22Rv1 (cell line): ENCODE data around the gene TLCD4.
"Not testable (repeated sequence)": the region's sequence is repeated elsewhere in the genome, so short reads cannot be mapped to it uniquely, and the experiment has no call there.

Experiments
- H3K27ac ChIP-seq: fragments of 450-650 bp; 2 replicates; pipeline ENCODE4 v1.5.1; 2017
- ZFX ChIP-seq: fragments of 450-650 bp; IDR thresholded peaks from 2 replicates; pipeline ENCODE4 v1.6.1; 2017; ENCODE audit warnings: antibody characterized with exemption, borderline replicate concordance
- TF ChIP-seq, protein P1 (sequence below): fragments of 450-650 bp; IDR thresholded peaks from 2 replicates; pipeline ENCODE4 v1.5.1; 2017; ENCODE audit warnings: mild to moderate bottlenecking

Gene TLCD4

DNA sequence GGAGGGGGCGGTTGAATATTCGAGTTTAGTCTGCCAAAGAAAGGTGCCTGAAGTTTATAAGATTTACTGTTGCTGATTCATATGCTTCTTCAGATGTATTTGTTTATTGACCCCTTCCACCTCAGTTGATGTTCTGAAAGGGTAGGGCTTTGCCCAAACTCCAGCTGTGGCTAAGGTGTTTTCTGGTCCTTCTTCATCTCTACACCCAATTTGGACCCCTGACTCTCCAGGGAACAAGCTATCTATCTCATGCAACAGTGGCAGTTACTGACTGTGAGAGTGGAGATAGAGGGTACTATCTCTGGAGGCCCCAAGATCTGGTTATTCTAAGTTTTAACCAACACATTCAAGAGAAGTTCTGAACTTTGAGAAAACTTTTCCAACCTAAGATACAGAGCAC, 31.8 kb upstream of the TLCD4 start:
- no peak overlapping the region for H3K27ac ChIP-seq
- TF ChIP-seq, protein P1, sequence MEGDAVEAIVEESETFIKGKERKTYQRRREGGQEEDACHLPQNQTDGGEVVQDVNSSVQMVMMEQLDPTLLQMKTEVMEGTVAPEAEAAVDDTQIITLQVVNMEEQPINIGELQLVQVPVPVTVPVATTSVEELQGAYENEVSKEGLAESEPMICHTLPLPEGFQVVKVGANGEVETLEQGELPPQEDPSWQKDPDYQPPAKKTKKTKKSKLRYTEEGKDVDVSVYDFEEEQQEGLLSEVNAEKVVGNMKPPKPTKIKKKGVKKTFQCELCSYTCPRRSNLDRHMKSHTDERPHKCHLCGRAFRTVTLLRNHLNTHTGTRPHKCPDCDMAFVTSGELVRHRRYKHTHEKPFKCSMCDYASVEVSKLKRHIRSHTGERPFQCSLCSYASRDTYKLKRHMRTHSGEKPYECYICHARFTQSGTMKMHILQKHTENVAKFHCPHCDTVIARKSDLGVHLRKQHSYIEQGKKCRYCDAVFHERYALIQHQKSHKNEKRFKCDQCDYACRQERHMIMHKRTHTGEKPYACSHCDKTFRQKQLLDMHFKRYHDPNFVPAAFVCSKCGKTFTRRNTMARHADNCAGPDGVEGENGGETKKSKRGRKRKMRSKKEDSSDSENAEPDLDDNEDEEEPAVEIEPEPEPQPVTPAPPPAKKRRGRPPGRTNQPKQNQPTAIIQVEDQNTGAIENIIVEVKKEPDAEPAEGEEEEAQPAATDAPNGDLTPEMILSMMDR = no peak
- TF ChIP-seq ZFX = no peak

DNA sequence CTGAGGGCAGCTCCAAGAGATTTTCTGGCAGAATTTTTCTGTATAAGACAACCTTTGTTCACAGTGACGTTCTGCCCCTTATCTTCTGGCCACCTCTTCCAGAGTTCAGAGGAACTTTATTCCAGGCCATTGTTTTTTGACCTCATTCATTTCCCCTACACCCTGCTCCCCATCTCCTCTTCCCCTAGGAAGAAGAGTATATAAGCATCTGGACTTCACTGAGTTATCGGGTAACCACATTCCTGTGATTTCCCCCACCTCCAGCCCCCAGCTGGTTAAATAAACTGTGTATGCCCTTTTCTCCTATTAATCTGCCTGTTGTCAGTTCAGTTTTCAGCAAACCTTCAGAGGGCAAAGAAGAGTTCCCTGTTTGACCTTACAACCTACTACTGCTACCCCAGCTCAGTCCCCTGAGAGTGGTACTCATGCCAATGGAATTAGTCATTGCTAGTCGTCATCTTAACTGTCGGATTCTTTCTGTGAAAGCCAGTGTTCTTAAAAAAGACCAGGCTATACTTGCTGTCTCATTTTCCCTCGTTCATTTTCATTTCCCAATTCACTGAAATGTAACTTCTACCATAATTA, 30.1 kb upstream of the TLCD4 start:
- TF ChIP-seq, protein P1 = no peak
- no peak for TF ChIP-seq ZFX

DNA sequence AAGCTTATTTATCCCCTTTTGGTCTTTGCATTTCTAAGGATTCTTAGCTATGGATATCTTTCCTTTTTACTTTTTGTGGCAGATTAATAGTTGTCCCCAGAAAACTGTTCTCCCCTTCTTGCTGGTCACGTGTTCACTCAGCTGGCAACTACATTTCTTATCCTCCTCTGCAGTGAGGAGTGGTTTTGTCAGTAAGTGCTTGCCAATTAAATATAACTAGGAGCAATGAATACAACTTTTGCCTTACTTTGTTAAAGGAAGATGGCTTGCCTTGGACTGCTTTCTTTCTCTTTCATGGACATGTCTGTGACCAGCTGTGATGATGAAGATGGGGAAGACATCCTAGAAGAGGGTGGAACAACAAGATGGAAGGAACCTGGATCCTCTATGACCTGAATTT, 28.9 kb upstream of the TLCD4 start:
- no peak for TF ChIP-seq ZFX
- TF ChIP-seq, protein P1 = no peak
- H3K27ac ChIP-seq = no peak overlapping the region

More for the DNA sequence above, 30.1 kb upstream of the TLCD4 start:
- H3K27ac ChIP-seq = no peak overlapping the region

DNA sequence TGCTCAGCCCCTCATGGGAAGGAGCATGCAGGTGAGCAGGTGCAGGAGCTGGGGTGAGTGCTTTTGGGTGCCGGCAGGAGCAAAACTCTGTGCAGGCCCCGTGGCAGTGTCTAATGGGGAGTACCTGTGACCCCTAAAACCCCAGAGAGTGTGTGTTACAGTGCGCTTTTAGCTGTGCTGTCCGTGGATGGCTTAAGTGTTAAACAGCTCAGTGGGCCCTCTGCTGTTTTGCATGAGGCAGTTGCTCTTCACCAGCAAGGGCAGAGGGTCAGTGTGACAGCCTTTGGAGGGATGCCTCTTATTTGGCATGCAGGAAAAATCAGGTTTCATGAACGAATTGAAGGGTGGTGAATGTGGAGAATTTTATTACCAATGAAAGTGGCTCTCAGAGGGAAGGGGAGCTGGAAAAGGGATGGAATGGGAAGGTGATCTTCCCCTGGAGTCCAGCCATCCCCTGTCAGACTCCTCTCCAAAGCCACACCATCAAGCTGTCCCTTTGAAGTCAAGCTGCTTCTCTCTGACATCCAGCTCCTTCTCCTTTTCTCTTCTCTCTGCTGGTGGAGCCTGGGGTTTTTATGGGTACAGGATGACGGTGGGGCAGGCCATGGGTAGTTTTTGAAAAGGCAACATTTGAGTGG, 27.4 kb upstream of the TLCD4 start:
- TF ChIP-seq, protein P1 = no peak

DNA sequence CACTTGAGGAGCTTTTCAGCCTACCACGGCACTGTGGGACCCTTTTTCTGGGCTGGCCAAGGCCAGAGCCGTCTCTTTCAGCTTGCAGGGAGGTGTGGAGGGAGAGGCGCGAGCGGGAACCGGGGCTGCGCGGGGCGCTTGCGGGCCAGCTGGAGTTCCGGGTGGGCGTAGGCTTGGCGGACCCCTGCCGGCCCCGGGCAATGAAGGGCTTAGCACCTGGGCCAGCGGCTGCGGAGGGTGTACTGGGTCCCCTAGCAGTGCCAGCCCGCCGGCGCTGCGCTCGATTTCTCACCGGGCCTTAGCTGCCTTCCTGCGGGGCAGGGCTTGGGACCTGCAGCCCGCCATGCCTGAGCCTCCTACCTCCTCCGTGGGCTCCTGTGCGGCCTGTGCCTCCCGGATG, 25.9 kb upstream of the TLCD4 start:
- H3K27ac ChIP-seq = not testable (repeated sequence)

More for the DNA sequence above, 27.4 kb upstream of the TLCD4 start:
- no peak overlapping the region for H3K27ac ChIP-seq

DNA sequence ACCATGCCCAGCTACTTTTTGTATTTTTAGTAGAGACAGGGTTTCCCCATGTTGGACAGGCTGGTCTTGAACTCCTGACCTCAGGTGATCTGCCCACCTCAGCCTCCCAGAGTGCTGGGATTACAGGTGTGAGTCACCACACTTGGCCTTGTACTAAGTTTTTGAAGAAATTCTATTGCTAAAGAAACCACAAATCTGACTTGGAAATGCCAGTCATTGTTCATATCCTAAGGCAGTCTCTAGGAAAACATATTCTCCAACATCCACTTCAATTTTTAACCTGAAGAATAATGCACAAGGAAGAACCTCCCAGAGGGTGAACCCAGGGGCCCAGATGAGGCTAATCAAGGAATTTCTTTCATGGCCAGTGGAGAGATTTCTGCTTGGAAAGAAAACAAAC, 24.3 kb upstream of the TLCD4 start:
- H3K27ac ChIP-seq = not testable (repeated sequence)

DNA sequence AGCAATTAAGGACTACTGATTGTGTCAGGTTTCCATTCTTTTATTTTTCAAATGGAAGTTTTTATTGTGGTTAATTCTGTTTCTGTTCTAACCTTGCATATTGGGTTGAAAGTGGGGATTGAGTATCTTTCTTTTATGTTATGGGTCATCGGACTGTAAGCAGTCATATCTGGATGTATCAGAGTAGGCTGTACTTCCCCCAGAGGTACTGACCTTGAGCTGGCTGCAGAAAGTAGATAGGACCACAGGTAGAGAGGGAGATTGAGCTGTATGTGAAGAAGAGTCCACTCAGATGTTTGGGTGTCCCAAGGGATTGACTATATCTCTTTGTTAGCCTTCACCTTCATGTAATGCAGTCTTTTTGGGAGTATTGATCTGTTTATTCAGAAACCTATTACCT, 23.9 kb upstream of the TLCD4 start:
- TF ChIP-seq, protein P1 = no peak
- TF ChIP-seq ZFX = no peak
- H3K27ac ChIP-seq = no peak overlapping the region

DNA sequence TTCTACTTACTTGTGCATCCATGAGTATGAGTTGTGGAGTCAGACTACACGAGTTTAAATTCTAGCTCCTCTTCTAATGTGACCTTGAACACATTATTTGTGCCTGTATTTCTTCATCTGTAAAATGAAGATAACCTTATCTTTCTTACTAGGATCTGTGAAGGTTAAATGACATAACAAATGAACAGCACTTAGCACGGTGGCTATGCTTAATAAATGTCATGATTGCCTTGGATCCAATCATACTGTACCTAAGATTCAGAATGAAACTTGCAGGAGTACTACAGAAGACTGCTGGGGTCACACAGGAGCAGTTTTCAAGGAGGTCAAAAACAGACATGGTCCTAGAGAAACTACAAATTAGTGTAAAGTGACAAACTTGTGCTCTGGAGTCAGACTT, 22.2 kb upstream of the TLCD4 start:
- no peak overlapping the region for H3K27ac ChIP-seq
- TF ChIP-seq, protein P1 = no peak
